CD4-positive, alpha-beta T cell treated with Interleukin-1 beta for 1 hour (primary cell): ENCODE results near the gene PPP1R1C.
"Not testable (repeated sequence)": the region's sequence is repeated elsewhere in the genome, so short reads cannot be mapped to it uniquely, and the experiment has no call there.

Experiments
- DNase-seq, 2 donors: peaks; one replicate each; pipeline ENCODE4 v3.0.0-alpha.2; 2020 to 2022

The PPP1R1C gene

GRCh38 chr2:181985632-181986205, at the start of gene PPP1R1C:
PPP1R1C (plus strand) TSS chr2:181985853; CDS start chr2:181986111, 258 bp downstream.
- DNase-seq, result no peak

DNA sequence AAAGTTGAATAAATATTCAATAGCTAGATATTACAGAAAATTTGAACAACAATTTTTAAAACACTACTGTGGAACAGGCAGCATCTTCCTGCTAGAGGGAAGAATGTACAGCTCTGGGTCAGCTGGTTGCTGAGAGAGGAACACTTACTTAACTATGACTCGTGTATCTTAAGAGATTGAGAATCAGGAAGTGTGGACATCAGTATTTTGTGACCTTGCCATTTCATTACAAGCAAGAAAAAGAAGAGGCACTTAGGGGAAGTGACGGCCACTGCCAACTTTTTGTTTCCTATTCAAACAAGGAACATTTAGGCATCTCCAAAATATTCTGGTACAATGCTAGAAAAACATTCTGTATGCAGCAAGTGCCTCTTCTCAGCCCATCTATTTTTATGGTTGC, 48.2 kb upstream of the PPP1R1C start:
- DNase-seq, result peak in 1 of 2 donors; percentile 19

DNA sequence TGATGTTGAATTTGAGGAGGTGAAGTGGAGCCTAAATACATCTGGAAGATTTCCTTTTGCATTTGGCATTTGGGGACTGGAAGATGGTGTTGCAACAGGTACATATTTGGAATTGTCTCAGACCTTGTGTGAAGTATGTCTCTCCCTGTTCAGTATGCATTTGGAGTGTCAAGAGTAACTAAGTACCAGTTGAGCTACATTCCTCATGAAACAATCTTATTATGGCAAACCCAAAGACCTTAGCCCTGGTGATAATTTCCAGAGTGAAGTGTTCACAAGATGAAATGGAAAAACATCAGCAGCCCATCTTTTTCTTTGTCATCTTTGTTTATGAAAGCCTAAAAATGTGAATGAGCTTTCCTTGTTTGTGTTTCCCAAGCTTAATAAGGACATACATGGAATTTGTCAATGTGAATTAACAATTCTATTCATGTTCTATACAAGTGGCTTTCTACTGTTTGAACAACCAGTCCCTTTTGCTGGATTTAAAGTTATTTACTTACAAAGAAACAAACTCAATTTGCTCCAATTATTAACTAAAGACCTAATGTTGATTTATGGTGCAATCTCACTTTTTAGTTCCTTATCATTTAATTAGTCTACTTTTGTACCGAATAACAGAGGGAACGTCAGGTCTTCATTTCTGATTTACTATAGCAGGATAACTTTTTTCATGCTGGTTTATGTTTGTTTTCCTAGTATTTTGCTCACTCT, 42.1 kb upstream of the PPP1R1C start:
- no peak for DNase-seq

DNA sequence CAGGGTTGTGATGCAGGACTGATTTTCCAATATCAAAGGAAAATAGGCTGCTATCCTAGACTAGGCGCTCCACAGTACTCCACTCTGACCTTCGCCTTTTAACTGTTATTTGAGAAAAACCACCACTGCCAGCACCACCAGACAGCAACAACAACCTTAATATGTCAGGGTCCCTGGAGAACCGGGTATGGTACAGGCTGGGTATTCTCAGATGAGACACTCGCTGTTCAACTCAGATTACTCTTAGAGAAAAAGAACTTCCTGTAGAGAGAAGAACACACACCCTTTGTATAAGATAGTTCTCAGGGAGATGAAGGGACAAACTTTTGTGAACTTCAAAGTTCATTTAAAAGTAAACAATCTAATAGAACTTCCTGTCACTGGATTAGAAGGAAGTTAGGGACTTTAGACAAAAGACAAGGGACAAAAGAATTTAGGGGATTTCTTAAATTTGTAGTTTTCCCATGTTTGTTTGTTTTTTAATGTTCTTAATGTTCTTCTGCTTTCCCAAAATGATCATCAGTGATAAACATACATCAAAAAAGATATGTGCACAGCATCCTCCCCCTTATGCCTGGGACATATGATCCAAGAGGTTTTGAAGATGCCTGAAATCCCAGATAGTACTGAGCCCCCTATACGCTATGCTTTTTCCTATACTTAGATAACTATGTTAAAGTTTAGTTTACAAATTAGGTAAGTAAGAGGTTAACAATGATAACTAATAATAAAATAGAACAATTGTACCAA, 41.3 kb upstream of the PPP1R1C start:
- DNase-seq, result no peak

DNA sequence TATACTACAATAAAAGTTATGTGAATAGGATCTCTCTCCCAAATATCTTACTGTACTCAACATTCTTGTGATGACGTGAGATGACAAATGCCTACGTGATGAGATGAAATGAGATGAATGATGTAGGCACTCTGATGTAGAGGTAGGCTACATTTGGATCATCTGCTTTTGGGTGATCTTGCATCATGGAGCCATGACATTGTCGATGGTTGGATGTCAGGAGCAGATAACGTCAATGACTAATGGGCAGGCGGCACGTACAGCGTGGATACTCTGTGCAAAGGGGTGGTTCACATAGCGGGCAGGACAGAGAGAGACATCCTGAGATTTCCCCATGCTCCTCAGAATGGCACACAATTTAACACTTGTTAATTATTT, 40.8 kb upstream of the PPP1R1C start:
- DNase-seq, result no peak

DNA sequence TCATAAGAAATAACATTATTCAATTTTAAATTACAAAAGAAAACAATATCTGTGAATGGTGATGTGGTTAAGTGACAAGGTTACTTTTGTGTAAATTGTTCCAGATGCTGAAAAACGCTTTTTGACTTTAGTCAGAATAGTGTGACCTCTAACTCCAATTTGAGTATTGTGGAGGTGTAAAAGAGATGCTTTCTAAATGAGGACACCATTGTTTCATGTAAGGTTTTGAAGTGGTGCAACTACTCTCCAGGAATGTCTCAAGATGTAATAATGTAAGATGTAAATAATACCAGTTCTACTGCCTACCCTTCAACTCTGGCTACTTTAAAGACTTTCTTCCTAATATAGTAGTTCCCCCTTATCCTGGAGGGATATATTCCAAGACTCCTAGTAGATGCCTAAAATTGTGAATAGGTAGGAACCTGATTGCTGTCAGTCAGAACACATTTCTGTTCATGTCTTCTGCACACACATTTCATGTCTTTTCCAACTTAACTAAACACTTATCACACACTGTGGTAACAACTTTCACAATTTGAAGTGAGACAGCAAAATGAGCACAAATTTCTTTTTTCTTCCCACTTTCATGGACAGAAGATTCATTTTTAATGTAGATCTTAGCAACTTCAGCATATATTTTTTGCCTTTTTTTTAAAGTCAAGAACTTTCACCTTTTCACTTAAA, 39.1 kb upstream of the PPP1R1C start:
- DNase-seq, result no peak

DNA sequence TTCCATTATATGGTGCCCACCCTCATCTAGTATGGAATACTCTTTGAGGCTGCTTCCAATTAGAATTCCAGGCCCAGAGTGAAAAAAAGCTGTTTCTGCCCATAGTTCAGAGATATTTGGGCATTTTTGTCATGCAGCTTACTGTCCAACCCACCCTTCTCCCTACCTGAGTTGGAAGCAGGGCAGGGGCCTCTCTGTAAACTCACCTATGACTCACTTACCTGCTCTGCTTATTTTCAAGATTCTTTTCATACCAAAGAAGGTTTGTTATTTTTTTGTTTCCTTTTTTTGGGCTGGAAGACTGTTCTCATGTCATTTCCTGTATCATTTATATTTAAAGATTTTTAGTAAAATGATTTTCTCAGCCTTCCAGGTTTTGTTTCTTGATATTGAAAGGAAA, 38.4 kb upstream of the PPP1R1C start:
- DNase-seq, result no peak

GRCh38 chr2:181948227-181948626, 37.4 kb upstream of the PPP1R1C start:
- no peak for DNase-seq

- DNase-seq, result no peak
Observed at GRCh38 chr2:181949047-181949446, 36.6 kb upstream of the PPP1R1C start.

DNA sequence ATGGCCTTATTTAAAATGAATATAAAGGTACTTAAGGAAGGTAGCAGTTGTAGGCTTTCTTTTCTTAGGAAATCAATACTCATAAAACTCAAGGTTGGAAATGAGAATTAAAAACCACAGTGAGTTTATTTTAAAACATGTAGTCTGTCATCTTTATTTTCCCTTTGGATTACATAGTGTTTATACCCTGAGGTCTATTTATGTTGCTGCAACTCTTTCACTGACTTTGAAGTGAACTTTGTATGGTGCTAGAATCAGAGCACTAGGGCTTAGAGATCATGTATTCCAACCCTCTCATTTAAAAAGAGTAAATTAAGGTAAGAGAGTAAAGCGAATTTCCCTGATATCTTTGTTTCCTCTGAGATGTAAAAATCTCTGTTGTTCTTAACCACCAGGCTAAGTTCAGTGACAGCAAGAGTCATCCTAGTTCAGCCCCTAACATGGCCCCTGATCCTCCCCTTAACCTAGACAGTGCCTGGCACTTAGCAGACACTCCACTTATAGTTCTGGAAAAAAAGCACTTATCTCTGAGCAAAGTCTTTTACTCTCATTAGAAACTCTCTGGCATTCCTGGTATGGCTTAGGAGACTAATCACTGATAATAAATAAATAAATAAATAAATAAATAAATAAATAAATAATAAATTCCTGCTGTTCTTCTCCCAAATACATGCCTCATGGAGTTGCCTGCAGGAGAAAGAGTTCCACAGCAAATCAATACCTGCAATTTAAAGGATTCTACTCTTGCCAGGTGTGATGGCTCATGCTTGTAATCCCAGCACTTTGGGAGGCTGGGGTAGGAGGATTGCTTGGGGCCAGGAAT, 33.0 kb upstream of the PPP1R1C start:
- DNase-seq, result no peak

DNA sequence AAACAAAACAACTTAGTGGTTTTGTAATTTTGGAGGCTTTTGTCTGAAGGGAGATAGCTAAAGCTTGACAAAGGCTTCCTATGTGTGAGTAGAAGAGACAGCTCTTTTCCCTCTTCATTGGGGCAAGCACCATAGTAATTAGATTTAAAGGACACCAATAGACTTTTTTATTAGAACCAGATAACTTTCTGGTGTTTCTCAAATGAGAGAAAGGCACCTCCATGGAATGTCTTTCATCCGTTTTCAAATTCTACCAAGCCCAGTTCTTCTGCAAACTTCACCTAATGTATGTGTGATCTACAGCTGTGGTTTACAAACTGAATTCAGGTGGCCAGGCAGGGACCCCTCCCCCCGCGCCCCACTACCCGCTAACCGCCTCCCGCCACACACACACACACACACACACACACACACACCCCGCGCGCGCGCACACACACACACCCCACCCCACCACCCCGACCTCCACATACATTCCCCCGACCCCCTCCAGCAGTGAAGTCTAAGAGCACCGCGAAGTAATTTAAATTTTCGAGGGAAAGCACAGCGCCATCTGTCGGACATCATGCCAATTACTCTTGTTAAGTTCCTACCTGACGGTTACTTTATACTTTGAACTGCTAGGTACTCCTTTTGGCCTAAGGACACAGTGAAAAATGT, 31.6 kb upstream of the PPP1R1C start:
- peak; percentile 49 to 58 for DNase-seq

DNA sequence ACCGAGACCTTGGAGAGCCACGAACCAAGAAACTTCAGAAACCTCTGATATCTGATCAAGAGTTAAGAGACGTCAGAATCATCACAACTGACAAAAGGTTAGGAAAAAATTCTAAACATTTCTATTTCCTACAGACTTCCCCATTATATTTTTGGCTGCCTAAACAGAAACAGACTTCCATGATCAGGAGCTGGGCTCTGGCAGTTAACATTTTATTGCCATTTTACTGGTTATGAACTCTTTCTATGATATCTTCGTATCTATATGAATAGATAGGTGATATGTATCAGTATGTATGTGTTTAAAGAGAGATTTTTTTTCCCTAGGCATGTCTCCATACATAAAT, 31.1 kb upstream of the PPP1R1C start:
- DNase-seq, result no peak

- DNase-seq, result no peak
Observed at GRCh38 chr2:181955010-181955409, 30.6 kb upstream of the PPP1R1C start.

DNA sequence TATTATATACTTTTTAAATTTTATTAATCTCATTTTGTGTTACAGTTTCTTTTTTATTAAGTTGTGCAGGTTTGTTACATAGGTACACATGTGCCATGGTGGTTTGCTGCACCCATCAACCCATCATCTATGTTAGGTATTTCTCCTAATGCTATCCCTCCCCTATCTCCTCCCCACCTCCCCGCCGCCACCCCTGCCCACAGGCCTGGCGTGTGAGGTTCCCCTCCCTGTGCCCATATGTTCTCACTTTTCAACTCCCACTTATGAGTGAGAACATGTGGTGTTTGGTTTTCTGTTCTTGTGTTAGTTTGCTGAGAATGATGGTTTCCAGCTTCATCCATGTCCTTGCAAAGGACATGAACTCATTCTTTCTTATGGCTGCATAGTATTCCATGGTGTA, 29.8 kb upstream of the PPP1R1C start:
- not testable (repeated sequence) for DNase-seq

DNA sequence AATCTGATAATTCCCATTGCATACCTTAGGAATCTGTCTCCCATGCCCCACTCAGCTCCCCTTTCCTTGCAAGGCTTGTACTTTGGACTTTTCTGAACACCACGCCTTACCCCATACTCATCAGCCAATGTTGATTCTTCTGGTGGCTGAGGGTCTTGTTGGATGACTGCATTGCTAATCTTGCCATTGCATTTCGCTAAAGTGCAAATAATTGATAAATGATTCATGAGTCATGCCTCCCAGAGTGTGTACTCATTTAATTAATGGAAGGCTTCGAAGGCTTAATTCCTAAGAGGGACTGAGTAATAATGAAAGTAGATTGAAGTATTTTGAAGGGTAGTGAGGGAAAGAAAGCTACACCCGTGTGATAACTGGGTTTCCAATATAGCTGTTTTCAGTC, 28.0 kb upstream of the PPP1R1C start:
- DNase-seq, result no peak

GRCh38 chr2:181958726-181959125, 26.9 kb upstream of the PPP1R1C start:
- no peak for DNase-seq

DNA sequence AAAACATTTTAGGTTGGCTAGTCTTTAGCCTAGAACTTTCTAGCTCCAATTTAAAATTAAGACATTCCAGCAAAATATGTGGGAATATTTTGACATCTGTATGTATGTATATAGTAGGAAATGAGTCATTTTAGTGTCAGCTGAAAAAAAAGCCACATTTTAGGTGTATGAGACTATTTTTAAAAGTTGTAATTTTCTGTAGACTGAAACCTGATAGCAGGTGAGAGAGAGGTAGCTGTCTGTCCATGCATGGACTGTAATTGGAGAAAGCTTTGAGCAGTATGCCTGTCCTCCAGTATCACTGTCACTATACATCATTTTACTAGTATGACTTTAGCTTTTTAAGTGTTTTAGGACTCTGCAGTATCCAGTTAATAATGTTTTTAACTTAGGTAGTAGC, 26.1 kb upstream of the PPP1R1C start:
- no peak for DNase-seq

DNA sequence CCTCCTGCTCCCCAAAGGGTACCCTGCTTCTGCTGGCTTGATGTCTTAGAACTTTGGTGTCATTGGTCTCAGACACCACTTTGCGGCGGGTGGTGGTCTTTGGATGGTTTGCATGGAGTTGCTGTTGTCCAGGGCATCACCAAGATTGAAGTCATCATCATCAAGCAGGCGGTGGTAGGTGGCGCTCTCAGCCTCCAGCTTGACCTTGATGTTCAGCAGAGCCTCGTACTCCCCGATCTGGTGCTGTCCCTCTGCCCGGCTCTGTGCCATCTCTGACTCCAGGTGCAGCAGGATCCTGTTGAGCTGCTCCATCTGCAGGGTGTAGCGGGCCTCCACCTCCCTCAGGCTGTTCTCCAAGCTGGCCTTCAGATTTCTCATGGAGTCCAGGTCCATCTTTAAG, 24.5 kb upstream of the PPP1R1C start:
- not testable (repeated sequence) for DNase-seq

DNA sequence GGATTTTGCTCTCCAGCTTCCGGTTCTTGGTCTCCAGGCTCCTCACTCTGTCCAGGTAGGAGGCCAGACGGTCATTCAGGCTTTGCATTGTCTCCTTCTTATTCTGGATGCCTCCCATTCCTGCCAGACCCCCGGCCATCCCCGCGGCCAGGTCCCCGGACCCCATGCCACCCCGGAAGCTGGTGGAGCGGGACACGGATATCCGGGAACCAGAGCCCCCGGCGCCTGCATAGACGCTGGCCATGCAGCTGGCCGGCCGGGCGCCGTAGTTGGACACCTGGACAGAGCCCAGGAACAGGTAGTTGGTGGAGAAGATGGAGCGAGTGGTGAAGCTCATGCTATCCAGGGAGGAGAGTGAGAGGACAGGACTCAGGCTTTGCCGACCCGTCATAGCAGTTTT, 23.5 kb upstream of the PPP1R1C start:
- DNase-seq, result no peak

- DNase-seq, result no peak
Observed at GRCh38 chr2:181970160-181970794, 15.4 kb upstream of the PPP1R1C start.

- no peak for DNase-seq
Observed at GRCh38 chr2:181971032-181971431, 14.6 kb upstream of the PPP1R1C start.
